Measurements from ENCODE around the gene HDAC9.

HDAC9 gene

DNA sequence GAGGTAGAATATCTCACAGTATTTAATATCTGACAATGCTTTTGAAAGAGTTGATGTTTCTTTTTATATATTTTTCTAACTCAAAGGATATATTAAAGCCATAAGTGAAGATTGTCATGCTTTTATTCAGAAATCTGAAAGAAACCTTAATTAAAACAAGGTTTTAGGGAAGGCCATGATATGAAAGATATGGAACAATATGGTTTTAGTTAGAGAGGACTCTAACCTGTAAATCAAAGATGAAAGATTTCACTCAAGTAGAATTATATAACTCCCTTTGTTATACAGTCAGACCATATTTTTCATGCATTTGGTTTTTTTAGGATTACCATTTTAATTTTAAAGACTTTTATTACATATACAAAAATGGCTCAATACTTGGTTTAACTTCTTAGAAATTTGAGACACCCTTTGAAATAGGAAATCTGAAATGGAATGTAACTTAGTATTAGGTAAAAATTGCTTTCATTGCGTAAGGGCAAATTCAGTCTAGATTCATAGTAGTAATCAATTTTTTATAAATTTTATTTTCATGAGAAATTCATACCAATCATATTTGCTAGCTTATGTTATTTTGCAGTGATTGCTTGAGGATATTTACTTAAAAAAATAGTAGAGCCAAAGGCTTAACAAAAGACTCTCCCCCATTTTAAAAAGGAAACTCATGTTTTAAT lies 502.1 kb downstream of the HDAC9 start:
- Histone ChIP-seq H3K27me3 (replicated peaks; ENCODE audit: control insufficient read depth, insufficient read depth, low read length) (no peaks in the 10 kb centered on the region), H3K4me3 (replicated peaks; ENCODE audit: low read depth, low read length) (no peak overlapping the region), H3K36me3 (ENCODE audit: control insufficient read depth, insufficient read depth, low read length) (no peaks in the 10 kb centered on the region)
- TF ChIP-seq, protein P1, sequence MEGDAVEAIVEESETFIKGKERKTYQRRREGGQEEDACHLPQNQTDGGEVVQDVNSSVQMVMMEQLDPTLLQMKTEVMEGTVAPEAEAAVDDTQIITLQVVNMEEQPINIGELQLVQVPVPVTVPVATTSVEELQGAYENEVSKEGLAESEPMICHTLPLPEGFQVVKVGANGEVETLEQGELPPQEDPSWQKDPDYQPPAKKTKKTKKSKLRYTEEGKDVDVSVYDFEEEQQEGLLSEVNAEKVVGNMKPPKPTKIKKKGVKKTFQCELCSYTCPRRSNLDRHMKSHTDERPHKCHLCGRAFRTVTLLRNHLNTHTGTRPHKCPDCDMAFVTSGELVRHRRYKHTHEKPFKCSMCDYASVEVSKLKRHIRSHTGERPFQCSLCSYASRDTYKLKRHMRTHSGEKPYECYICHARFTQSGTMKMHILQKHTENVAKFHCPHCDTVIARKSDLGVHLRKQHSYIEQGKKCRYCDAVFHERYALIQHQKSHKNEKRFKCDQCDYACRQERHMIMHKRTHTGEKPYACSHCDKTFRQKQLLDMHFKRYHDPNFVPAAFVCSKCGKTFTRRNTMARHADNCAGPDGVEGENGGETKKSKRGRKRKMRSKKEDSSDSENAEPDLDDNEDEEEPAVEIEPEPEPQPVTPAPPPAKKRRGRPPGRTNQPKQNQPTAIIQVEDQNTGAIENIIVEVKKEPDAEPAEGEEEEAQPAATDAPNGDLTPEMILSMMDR (IDR thresholded peaks at IDR 0.05; ENCODE audit: insufficient read depth, low read length, poor library complexity, severe bottlenecking): no peak
- DNase-seq (ENCODE audit: extremely low read depth, insufficient read length): no peak

DNA sequence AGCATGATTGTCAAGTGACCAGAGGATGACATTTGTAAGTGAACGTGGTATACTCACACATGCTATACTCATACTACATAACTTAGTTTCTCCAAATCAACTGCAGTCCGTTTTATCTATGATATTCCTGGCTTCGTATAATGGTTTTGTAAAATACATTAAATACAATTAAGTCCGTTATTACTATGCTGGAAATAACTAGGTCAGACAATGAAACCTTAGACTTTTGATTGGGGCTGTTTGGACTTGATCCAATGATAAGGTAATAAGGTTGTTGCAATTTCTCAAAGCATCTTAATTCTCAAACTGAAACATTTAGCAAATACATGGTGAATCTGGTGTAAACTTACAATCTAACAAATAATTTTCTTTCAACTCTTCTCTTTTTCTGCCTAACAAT lies 504.9 kb downstream of the HDAC9 start:
- no peak overlapping the region for H3K4me3 ChIP-seq (replicated peaks; ENCODE audit: low read depth, low read length)
- no peak for DNase-seq (ENCODE audit: extremely low read depth, insufficient read length)
- TF ChIP-seq, protein P1 (IDR thresholded peaks at IDR 0.05; ENCODE audit: insufficient read depth, low read length, poor library complexity, severe bottlenecking): no peak
- H3K27me3 ChIP-seq (replicated peaks; ENCODE audit: control insufficient read depth, insufficient read depth, low read length): no peaks in the 10 kb centered on the region
- no peaks in the 10 kb centered on the region for H3K36me3 ChIP-seq (ENCODE audit: control insufficient read depth, insufficient read depth, low read length)

DNA sequence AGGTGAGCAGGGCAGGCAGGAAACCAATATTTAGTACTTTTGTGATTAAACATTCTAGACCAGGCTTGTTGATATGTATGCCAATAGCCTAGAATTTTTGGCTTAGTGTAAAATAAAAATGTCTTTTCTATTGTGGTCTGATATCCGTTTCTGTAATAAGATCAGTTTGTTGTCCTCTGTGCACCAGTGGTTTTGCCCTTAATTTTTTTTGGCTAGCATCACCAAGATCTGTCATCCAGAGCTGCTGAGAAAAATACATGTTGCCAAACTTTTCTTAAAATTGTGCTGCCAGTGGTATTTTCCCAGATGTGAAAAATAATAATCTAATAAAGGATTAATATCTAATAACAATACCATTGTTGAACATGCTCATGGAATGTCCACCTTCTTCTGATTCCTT lies 506.3 kb downstream of the HDAC9 start:
- no peak for DNase-seq (ENCODE audit: extremely low read depth, insufficient read length)
- TF ChIP-seq, protein P1 (IDR thresholded peaks at IDR 0.05; ENCODE audit: insufficient read depth, low read length, poor library complexity, severe bottlenecking): no peak
- Histone ChIP-seq H3K4me3 (replicated peaks; ENCODE audit: low read depth, low read length) (no peak overlapping the region), H3K27me3 (replicated peaks; ENCODE audit: control insufficient read depth, insufficient read depth, low read length) (no peaks in the 10 kb centered on the region), H3K36me3 (ENCODE audit: control insufficient read depth, insufficient read depth, low read length) (no peaks in the 10 kb centered on the region)

- TF ChIP-seq, protein P1 (IDR thresholded peaks at IDR 0.05; ENCODE audit: insufficient read depth, low read length, poor library complexity, severe bottlenecking): no peak
These were observed 513.8 kb downstream of the HDAC9 start for GRCh38 chr7:19009241-19009935.

GRCh38 chr7:19009936-19010280 lies 514.4 kb downstream of the HDAC9 start:
- Histone ChIP-seq H3K4me3 (replicated peaks; ENCODE audit: low read depth, low read length) (no peak overlapping the region), H3K27me3 (replicated peaks; ENCODE audit: control insufficient read depth, insufficient read depth, low read length) (no peaks in the 10 kb centered on the region), H3K36me3 (ENCODE audit: control insufficient read depth, insufficient read depth, low read length) (no peaks in the 10 kb centered on the region)
- TF ChIP-seq, protein P1 (IDR thresholded peaks at IDR 0.05; ENCODE audit: insufficient read depth, low read length, poor library complexity, severe bottlenecking): no peak
- no peak for DNase-seq (ENCODE audit: extremely low read depth, insufficient read length)

More at GRCh38 chr7:19009241-19009935, 513.8 kb downstream of the HDAC9 start:
- Histone ChIP-seq H3K4me3 (replicated peaks; ENCODE audit: low read depth, low read length) (no peak overlapping the region), H3K36me3 (ENCODE audit: control insufficient read depth, insufficient read depth, low read length) (no peaks in the 10 kb centered on the region), H3K27me3 (replicated peaks; ENCODE audit: control insufficient read depth, insufficient read depth, low read length) (no peaks in the 10 kb centered on the region)
- DNase-seq (ENCODE audit: extremely low read depth, insufficient read length): no peak
